Transverse colon (tissue), 4 donors: ENCODE results near the gene SDF2. TPM values are rescaled to one million over a fixed set of nuclear protein-coding genes. Genes with fewer than 3 reads are reported as not detected.
A peak's percentile ranks its signal among the peaks of the same experiment; 100 is the strongest.

ENCODE experiments used
- DNase-seq: peaks from one replicate; pipeline ENCODE4 v3.0.0-alpha.2; 2019
- H3K27ac ChIP-seq, 4 donors: fragments of 200-600 bp; sonication (generic); 2 replicates each; pipeline ENCODE4 v1.5.1; 2016 to 2018; ENCODE audit warnings: inconsistent platforms in 4 of 4
- H3K27me3 ChIP-seq: fragments of 200-600 bp; sonication (generic); 2 replicates; pipeline ENCODE4 v1.5.1; 2017; ENCODE audit warnings: inconsistent platforms
- H3K36me3 ChIP-seq, 4 donors: fragments of 200-600 bp; sonication (generic); 2 replicates each; pipeline ENCODE4 v1.5.1; 2017 to 2019; ENCODE audit warnings: inconsistent platforms in 4 of 4
- H3K4me1 ChIP-seq, 4 donors: fragments of 200-600 bp; sonication (generic); 2 replicates each; pipeline ENCODE4 v1.5.1; 2017 to 2020; ENCODE audit warnings: inconsistent platforms in 4 of 4
- H3K4me3 ChIP-seq, 4 donors: fragments of 200-600 bp; sonication (generic); 1 replicate in 1 of 4; 2 replicates in 3 of 4; pipeline versions ENCODE4 v1.5.1 to v1.6.1; 2017 to 2019; ENCODE audit warnings: inconsistent platforms in 4 of 4
- H3K9me3 ChIP-seq, 2 donors: fragments of 200-600 bp; sonication (generic); 2 replicates each; pipeline ENCODE4 v1.5.1; 2017 to 2019; ENCODE audit warnings: inconsistent platforms in 2 of 2
- EP300 ChIP-seq: sonication (generic); formaldehyde crosslinking; IDR thresholded peaks from one replicate; pipeline ENCODE4 v1.6.1; 2017; ENCODE audit warnings: antibody characterized with exemption, low read depth
- POLR2A ChIP-seq: fragments of 450-650 bp; IDR thresholded peaks from one replicate; pipeline ENCODE4 v1.6.1; 2016; ENCODE audit warnings: antibody characterized with exemption, mild to moderate bottlenecking, moderate library complexity
- POLR2AphosphoS5 ChIP-seq, 3 donors: sonication (generic); formaldehyde crosslinking; IDR thresholded peaks; one replicate each; pipeline ENCODE4 v1.6.1; 2016; ENCODE audit warnings: antibody characterized with exemption in 3 of 3
- WGBS, 2 donors: methylation state at CpG; one replicate each; pipeline ENCODE4 v1.1.5; 2018; ENCODE audit warnings: low coverage in 1 of 2; 5-methylcytosine and 5-hydroxymethylcytosine counted together
- in situ Hi-C, 4 donors: fragments of 200-750 bp; cut with MboI; loops; one replicate each; pipeline versions ENCODE4 v1.15.0 to v1.15.1; 2017; ENCODE audit warnings: low sequenced_read_pairs in 3 of 4, low pct_ligation_motif_present in 1 of 4, low pct_unique_long_range_greater_than_20kb in 1 of 4
- intact Hi-C: fragments of 100-400 bp; cut with DNase I; formaldehyde crosslinking; loops from one replicate; pipeline ENCODE4 v1.15.1; 2023; ENCODE audit warnings: low total_unique reads
- total RNA-seq, 4 donors: library from RNA; depleted of rRNA; stranded (reverse); fragments of >200 nt; gene quantifications; one replicate each; pipeline ENCODE4 v1.1.0, GENCODE V29; 2016
- TF ChIP-seq, protein P1 (sequence below), 5 experiments: fragments of 200-600 bp in 3 of 5; fragments of 450-650 bp in 2 of 5; sonication (generic) in 3 of 5; IDR thresholded peaks; 1 replicate in 2 of 5; 2 replicates in 3 of 5; pipeline ENCODE4 v1.5.1; 2016 to 2017; ENCODE audit warnings: antibody characterized with exemption in 5 of 5, inconsistent platforms in 3 of 5, mild to moderate bottlenecking in 2 of 5, moderate library complexity in 1 of 5

Gene SDF2
- total RNA-seq, 4 donors from 2014 or later, result 32.2 to 69.9 (median 49.1) TPM

DNA sequence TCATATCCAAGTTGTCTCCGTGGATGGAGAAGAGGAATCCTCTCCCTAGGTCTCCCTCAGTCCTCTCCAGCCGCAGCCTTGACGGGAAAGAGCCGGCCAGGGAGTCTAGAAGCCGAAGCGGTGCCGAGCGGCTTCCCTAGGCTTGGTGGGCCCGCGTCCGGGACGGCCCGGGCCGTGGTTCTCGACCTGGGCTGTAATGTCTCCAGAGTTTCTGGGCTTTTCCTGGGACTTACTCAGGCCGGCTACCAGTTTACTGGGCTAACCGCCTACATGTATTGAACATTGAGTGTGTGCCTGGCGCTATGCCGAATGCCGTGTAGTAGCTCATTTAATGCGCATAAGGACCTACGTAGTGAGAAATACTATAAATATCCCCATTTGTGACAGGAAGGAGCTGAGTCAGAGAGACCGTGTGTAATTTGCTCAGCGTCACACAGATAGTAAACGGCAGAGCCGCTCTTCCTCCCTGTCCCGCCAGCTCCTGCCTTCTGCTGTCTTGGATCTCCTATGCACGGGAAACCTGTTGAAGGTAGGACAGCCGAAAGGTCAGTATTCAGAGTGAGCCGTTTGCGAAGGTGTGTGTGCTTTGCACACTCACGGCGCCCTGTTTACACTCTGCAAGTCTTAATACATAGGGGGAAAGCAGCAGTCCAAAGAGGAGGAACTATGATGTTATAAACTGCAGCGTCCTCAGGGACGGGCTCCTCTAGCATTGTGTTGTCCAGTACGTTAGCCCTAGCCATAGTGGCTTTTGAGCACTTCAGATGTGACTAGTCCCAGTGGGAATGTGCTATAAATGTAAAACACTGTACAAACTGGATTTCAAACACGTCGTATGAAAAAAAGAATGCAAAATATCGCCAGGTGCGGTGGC is 62.2 kb downstream of the SDF2 start:
- 8% methylated on average over 25 of the region's 40 CpGs; no CpG with 5 or more reads in 1 of the 2 donors for WGBS, 2 donors
- no peaks in the 10 kb centered on the region for H3K27me3 ChIP-seq
- intact Hi-C loops (loop anchor here (10.0 kb wide), 1 partner anchor 55 kb away; no protein-coding TSS in a partner anchor), in situ Hi-C loops (no loop called here)
- H3K4me1 ChIP-seq, result peaks cover 0 to 20% (median 18%) of the 10 kb centered on the region in 4 donors
- H3K9me3 ChIP-seq, result no peaks in the 10 kb centered on the region
- no peak for TF ChIP-seq EP300
- TF ChIP-seq POLR2A, result peak; percentile 63
- TF ChIP-seq POLR2AphosphoS5 (IDR thresholded peaks at IDR 0.05), result peak in 2 of 3 donors; percentile 43 to 45
- TF ChIP-seq, protein P1, sequence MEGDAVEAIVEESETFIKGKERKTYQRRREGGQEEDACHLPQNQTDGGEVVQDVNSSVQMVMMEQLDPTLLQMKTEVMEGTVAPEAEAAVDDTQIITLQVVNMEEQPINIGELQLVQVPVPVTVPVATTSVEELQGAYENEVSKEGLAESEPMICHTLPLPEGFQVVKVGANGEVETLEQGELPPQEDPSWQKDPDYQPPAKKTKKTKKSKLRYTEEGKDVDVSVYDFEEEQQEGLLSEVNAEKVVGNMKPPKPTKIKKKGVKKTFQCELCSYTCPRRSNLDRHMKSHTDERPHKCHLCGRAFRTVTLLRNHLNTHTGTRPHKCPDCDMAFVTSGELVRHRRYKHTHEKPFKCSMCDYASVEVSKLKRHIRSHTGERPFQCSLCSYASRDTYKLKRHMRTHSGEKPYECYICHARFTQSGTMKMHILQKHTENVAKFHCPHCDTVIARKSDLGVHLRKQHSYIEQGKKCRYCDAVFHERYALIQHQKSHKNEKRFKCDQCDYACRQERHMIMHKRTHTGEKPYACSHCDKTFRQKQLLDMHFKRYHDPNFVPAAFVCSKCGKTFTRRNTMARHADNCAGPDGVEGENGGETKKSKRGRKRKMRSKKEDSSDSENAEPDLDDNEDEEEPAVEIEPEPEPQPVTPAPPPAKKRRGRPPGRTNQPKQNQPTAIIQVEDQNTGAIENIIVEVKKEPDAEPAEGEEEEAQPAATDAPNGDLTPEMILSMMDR (IDR thresholded peaks at IDR 0.05), result no peak
- peak; percentile 76 for DNase-seq
- peak overlapping the region; percentile 43 to 63 (median 52) for H3K4me3 ChIP-seq
- peak overlapping the region; percentile 95 to 96 (median 96) for H3K27ac ChIP-seq
- H3K36me3 ChIP-seq, result no peaks in the 10 kb centered on the region

DNA sequence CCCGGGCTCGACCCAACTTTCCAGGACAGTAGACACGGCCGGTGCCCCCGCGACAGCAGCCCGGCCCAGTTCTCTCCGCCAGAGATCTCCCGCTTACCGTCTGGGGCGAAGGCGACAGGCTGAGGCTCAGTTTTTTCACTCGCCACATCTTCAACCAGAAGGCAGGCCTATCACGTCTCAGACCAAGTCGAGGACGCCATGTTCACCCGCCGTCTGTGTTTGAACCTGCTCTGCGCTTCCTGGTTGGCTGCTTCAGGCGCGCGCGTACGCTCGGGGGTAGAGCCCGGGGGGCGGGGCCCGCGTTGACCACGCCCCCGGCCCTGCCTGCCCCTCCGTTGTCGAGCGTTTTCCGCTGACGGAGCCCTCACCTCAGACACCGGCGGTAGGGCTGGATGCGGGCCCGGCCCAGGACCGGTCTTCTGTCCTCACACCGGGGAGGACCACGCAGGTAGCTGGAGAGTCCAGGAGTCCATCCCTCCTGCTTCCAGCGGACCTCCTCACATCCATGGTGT is 62.9 kb downstream of the SDF2 start, which contains the start of gene SPAG5:
TSS of gene SPAG5 (minus strand) at position 227 of the 512 bp plus-strand sequence. CDS start at position 148, 79 bp downstream.
- intact Hi-C loops, result no loop called here

DNA sequence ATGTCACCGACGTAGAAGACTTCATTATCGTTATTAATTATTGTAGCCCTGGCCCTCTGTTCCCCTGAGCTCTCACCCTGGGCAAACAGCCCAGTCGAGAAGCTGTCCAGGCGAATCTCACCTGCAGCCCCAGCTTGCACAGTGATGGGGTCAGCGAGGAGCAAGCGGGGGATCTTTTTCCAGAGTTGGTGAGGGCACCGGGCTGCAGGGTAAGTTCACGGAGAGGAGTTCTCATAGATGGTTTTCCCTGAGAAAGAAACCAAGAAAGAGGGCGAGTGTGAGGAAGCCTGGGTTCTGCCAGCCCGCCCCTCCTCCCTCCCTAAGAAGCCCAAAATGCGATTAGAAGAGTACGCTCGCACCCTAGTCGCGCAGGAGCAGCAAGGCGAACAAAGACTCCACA is 63.3 kb downstream of the SDF2 start:
- no peaks in the 10 kb centered on the region for H3K9me3 ChIP-seq
- in situ Hi-C loops (no loop called here), intact Hi-C loops (no loop called here)
- H3K27me3 ChIP-seq, result no peaks in the 10 kb centered on the region
- no peaks in the 10 kb centered on the region for H3K36me3 ChIP-seq
- TF ChIP-seq EP300 (no peak), POLR2A (no peak), POLR2AphosphoS5 (IDR thresholded peaks at IDR 0.05) (no peak)
- TF ChIP-seq, protein P1 (IDR thresholded peaks at IDR 0.05), result no peak
- no peak for DNase-seq
- H3K27ac ChIP-seq, result peak overlapping the region; percentile 95 to 96 (median 96)
- 2% methylated on average over 17 of the region's 17 CpGs; no CpG with 5 or more reads in 1 of the 2 donors for WGBS, 2 donors
- H3K4me1 ChIP-seq, result peaks cover 0 to 20% (median 18%) of the 10 kb centered on the region in 4 donors
- peak overlapping the region; percentile 22 to 63 (median 52) for H3K4me3 ChIP-seq

More for the DNA sequence above, 62.9 kb downstream of the SDF2 start, which contains the start of gene SPAG5:
- peak; percentile 95 for TF ChIP-seq POLR2A
- no peak for TF ChIP-seq EP300
- TF ChIP-seq, protein P1 (IDR thresholded peaks at IDR 0.05), result no peak
- peak; percentile 97 to 98 (median 97) for TF ChIP-seq POLR2AphosphoS5 (IDR thresholded peaks at IDR 0.05)
- Histone ChIP-seq H3K27me3 (no peaks in the 10 kb centered on the region), H3K36me3 (no peaks in the 10 kb centered on the region), H3K4me3 (peak within 1 kb of the TSS; percentile 43 to 63 (median 52)), H3K9me3 (no peaks in the 10 kb centered on the region), H3K27ac (peak within 1 kb of the TSS; percentile 95 to 96 (median 96)), H3K4me1 (peaks cover 0 to 20% (median 18%) of the 10 kb centered on the region in 4 donors)
- WGBS, 2 donors, result 0% methylated on average over 15 of the region's 44 CpGs; no CpG with 5 or more reads in 1 of the 2 donors
- in situ Hi-C loops, result no loop called here
- DNase-seq, result peak; percentile 96

Other genes with a start within 250 kb of the SDF2 start
- gene SLC13A2, start 188.3 kb downstream of the SDF2 start, total RNA-seq, result 10 to 100 TPM in 3 of 4 donors, not detected in 1; 49.7 to 95.0 (median 50.3) TPM
- gene FOXN1, start 155.6 kb downstream of the SDF2 start, total RNA-seq, result under 1 TPM in 2 of 4 donors, not detected in 2; 0.14 to 0.32 TPM
- 10 to 100 TPM; 16.4 to 52.4 (median 32.8) TPM for gene UNC119, start 109.3 kb downstream of the SDF2 start, total RNA-seq
- 100 to 1,000 TPM in 2 of 4 donors, 10 to 100 TPM in 2; 18.1 to 182 (median 87.6) TPM for gene PIGS, start 90.4 kb downstream of the SDF2 start, total RNA-seq
- gene ALDOC, start 85.0 kb downstream of the SDF2 start, total RNA-seq, result 10 to 100 TPM in 2 of 4 donors, 1 to 10 TPM in 2; 3.0 to 46.1 (median 18.7) TPM
- 10 to 100 TPM in 3 of 4 donors, 1 to 10 TPM in 1; 8.9 to 21.5 (median 13.6) TPM for gene SPAG5, start 62.9 kb downstream of the SDF2 start, total RNA-seq
- 10 to 100 TPM in 3 of 4 donors, 1 to 10 TPM in 1; 8.3 to 70.8 (median 22.1) TPM for gene RSKR, start 47.7 kb downstream of the SDF2 start, total RNA-seq
- gene BLTP2, start 16.7 kb downstream of the SDF2 start, total RNA-seq, result 100 to 1,000 TPM; 117 to 120 (median 118) TPM
- 100 to 1,000 TPM in 1 of 4 donors, 10 to 100 TPM in 3; 50.8 to 167 (median 61.6) TPM for gene SUPT6H, start 299 bp upstream of the SDF2 start, total RNA-seq
- 1 to 10 TPM in 2 of 4 donors, under 1 TPM in 1, not detected in 1; 0.96 to 2.9 (median 1.4) TPM for gene PROCA1, start 50.0 kb upstream of the SDF2 start, total RNA-seq
- 10 to 100 TPM; 41.1 to 60.5 (median 50.0) TPM for gene RAB34, start 56.0 kb upstream of the SDF2 start, total RNA-seq
- gene RPL23A, start 58.1 kb upstream of the SDF2 start, total RNA-seq, result 100 to 1,000 TPM; 238 to 385 (median 342) TPM
- 10 to 100 TPM in 1 of 4 donors, 1 to 10 TPM in 1, not detected in 2; 5.6 to 11.5 TPM for gene TLCD1, start 64.3 kb upstream of the SDF2 start, total RNA-seq
- gene NEK8, start 66.9 kb upstream of the SDF2 start, total RNA-seq, result 10 to 100 TPM in 1 of 4 donors, 1 to 10 TPM in 3; 5.7 to 52.3 (median 8.3) TPM
- 100 to 1,000 TPM in 3 of 4 donors, 10 to 100 TPM in 1; 65.7 to 191 (median 126) TPM for gene TRAF4, start 82.1 kb upstream of the SDF2 start, total RNA-seq
- 10 to 100 TPM; 23.2 to 41.0 (median 32.9) TPM for gene FAM222B, start 180.9 kb upstream of the SDF2 start, total RNA-seq
- gene ERAL1, start 193.1 kb upstream of the SDF2 start, total RNA-seq, result 10 to 100 TPM; 28.1 to 74.4 (median 47.3) TPM
- 10 to 100 TPM; 35.8 to 95.8 (median 46.5) TPM for gene FLOT2, start 235.8 kb upstream of the SDF2 start, total RNA-seq
- 1 to 10 TPM; 2.2 to 6.5 (median 6.0) TPM for gene DHRS13, start 241.2 kb upstream of the SDF2 start, total RNA-seq